Thyroid gland (tissue), 4 donors: Measurements from ENCODE around the gene EP400.

Source experiments
- POLR2A ChIP-seq, 2 donors: fragments of 450-650 bp; IDR thresholded peaks; one replicate each; pipeline ENCODE4 v1.6.1; 2017; ENCODE audit warnings: antibody characterized with exemption in 2 of 2, mild to moderate bottlenecking in 2 of 2, moderate library complexity in 1 of 2
- TF ChIP-seq, protein P1 (sequence below), 6 experiments: fragments of 200-600 bp in 3 of 6; fragments of 450-650 bp in 3 of 6; sonication (generic) in 3 of 6; IDR thresholded peaks; one replicate each; pipeline ENCODE4 v1.5.1; 2016 to 2019; ENCODE audit warnings: antibody characterized with exemption in 6 of 6, mild to moderate bottlenecking in 2 of 6, inconsistent platforms in 1 of 6, moderate library complexity in 1 of 6

DNA sequence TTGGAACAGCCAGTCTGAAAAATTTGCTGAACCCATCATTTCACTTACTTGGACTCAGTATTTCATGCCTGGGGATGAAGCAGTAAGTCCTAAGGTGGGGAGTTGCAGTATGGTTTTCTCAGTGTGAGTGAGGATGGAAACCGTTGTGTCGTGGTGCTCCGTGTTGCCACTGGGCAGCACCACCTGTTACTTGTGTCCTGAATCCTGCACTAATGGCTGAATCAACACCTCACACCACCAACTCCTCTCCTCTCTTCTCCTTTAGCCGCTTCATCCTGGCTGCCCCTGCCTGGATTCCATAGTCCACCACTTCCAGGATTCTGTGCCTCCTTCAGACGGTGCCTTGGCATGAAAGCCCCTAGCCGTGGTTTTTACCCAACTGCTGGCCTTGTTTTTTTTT, 3.0 kb upstream of the EP400 start:
- TF ChIP-seq, protein P1, sequence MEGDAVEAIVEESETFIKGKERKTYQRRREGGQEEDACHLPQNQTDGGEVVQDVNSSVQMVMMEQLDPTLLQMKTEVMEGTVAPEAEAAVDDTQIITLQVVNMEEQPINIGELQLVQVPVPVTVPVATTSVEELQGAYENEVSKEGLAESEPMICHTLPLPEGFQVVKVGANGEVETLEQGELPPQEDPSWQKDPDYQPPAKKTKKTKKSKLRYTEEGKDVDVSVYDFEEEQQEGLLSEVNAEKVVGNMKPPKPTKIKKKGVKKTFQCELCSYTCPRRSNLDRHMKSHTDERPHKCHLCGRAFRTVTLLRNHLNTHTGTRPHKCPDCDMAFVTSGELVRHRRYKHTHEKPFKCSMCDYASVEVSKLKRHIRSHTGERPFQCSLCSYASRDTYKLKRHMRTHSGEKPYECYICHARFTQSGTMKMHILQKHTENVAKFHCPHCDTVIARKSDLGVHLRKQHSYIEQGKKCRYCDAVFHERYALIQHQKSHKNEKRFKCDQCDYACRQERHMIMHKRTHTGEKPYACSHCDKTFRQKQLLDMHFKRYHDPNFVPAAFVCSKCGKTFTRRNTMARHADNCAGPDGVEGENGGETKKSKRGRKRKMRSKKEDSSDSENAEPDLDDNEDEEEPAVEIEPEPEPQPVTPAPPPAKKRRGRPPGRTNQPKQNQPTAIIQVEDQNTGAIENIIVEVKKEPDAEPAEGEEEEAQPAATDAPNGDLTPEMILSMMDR (IDR thresholded peaks at IDR 0.05): no peak
- no peak for TF ChIP-seq POLR2A (IDR thresholded peaks at IDR 0.05)
